SU-DHL-6 (cell line): ENCODE data around the gene SHFL.

Experiments
- CTCF ChIP-seq: fragments of 200-600 bp; sonication (generic); IDR thresholded peaks from one replicate; pipeline ENCODE4 v1.5.1; 2017; ENCODE audit warnings: antibody characterized with exemption, mild to moderate bottlenecking, low read length, moderate library complexity; ENCODE audit not compliant: insufficient read depth, poor library complexity, severe bottlenecking
- EZH2phosphoT487 ChIP-seq: fragments of 200-600 bp; sonication (generic), shearing (Covaris generic); conservative IDR thresholded peaks from 2 replicates; pipeline ENCODE4 v1.6.1; 2018; ENCODE audit warnings: mild to moderate bottlenecking, antibody characterized with exemption, low read length, moderate library complexity, mixed read lengths

- TF ChIP-seq EZH2phosphoT487, result no peak
- no peak for TF ChIP-seq CTCF
Observed at GRCh38 chr19:10045371-10045770, 40.7 kb upstream of the SHFL start.
